ENCODE measurements around the gene KIF26B.

Gene KIF26B

DNA sequence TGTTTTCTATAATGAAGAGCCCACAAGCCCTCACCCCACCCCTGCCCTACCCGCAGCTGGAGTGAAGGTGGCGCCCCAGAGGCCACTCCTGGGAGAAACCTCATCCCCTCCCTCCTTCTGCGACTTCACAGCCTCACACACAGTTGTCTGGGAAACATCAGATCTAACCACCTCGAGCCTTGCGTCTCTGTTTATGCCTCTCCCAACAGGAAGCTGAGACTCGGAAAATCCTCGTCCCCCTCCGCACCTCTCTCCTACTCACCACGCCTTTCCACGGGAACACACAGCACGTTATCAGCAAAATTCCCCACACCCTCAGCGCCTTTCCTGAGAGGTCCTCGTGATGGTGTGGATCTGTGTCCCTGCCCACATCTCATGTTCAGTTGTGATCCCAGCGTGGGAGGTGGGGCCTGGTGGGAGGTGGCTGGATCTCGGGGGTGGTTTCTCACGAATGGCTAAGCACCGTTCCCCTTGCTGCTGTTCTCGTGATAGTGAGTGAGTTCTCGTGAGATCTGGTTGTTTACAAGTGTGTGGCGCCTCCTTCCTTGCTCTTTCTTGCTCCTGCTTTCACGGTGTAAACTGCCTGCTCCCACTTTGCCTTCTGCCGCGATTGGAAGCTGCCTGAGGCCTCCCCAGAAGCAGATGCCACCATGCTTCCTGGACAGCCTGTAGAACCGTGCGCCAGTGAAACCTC is 190.6 kb downstream of the KIF26B start:
- no peaks in the 10 kb centered on the region for H4K20me1 ChIP-seq (ENCODE audit: insufficient read depth, low read length, poor library complexity, severe bottlenecking)
- H3K79me2 ChIP-seq (ENCODE audit: insufficient read depth, low read length), result no peaks in the 10 kb centered on the region
- H3K4me2 ChIP-seq (ENCODE audit: low read depth, low read length, poor library complexity, severe bottlenecking), result no peak overlapping the region
- no peaks in the 10 kb centered on the region for H3K9me2 ChIP-seq (replicated peaks; ENCODE audit: low read depth, low read length)
- no peak overlapping the region for H3K4me3 ChIP-seq (ENCODE audit: low read length, poor library complexity, severe bottlenecking)
- no peaks in the 10 kb centered on the region for H3K9me3 ChIP-seq (ENCODE audit: insufficient read depth, low read depth, low read length)
- no peaks in the 10 kb centered on the region for H3K4me1 ChIP-seq (ENCODE audit: insufficient read depth, low read length, poor library complexity, severe bottlenecking)
- no peak overlapping the region for H2AFZ ChIP-seq (ENCODE audit: low read length)
- TF ChIP-seq EZH2phosphoT487 (IDR thresholded peaks at IDR 0.05; ENCODE audit: borderline replicate concordance), result no peak
- TF ChIP-seq, protein P1, sequence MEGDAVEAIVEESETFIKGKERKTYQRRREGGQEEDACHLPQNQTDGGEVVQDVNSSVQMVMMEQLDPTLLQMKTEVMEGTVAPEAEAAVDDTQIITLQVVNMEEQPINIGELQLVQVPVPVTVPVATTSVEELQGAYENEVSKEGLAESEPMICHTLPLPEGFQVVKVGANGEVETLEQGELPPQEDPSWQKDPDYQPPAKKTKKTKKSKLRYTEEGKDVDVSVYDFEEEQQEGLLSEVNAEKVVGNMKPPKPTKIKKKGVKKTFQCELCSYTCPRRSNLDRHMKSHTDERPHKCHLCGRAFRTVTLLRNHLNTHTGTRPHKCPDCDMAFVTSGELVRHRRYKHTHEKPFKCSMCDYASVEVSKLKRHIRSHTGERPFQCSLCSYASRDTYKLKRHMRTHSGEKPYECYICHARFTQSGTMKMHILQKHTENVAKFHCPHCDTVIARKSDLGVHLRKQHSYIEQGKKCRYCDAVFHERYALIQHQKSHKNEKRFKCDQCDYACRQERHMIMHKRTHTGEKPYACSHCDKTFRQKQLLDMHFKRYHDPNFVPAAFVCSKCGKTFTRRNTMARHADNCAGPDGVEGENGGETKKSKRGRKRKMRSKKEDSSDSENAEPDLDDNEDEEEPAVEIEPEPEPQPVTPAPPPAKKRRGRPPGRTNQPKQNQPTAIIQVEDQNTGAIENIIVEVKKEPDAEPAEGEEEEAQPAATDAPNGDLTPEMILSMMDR (conservative IDR thresholded peaks at IDR 0.05; ENCODE audit: low read length), result peak; percentile 40
- no peak overlapping the region for H3K9ac ChIP-seq (ENCODE audit: low read depth, low read length, poor library complexity, severe bottlenecking)
- no peaks in the 10 kb centered on the region for H3F3A ChIP-seq (ENCODE audit: low read depth)
- H3K27me3 ChIP-seq (ENCODE audit: insufficient read depth, low read length, poor library complexity, severe bottlenecking), result no peaks in the 10 kb centered on the region
- H3K36me3 ChIP-seq (ENCODE audit: insufficient read depth, low read length), result no peaks in the 10 kb centered on the region

- Histone ChIP-seq H3K4me3 (ENCODE audit: low read length, poor library complexity, severe bottlenecking) (no peak overlapping the region), H4K20me1 (ENCODE audit: insufficient read depth, low read length, poor library complexity, severe bottlenecking) (no peaks in the 10 kb centered on the region), H3K79me2 (ENCODE audit: insufficient read depth, low read length) (no peaks in the 10 kb centered on the region), H3K4me1 (ENCODE audit: insufficient read depth, low read length, poor library complexity, severe bottlenecking) (no peaks in the 10 kb centered on the region), H3K4me2 (ENCODE audit: low read depth, low read length, poor library complexity, severe bottlenecking) (no peak overlapping the region), H3K9me2 (replicated peaks; ENCODE audit: low read depth, low read length) (no peaks in the 10 kb centered on the region), H3K27me3 (ENCODE audit: insufficient read depth, low read length, poor library complexity, severe bottlenecking) (no peaks in the 10 kb centered on the region), H3K36me3 (ENCODE audit: insufficient read depth, low read length) (no peaks in the 10 kb centered on the region), H2AFZ (ENCODE audit: low read length) (no peak overlapping the region), H3K9ac (ENCODE audit: low read depth, low read length, poor library complexity, severe bottlenecking) (no peak overlapping the region), H3F3A (ENCODE audit: low read depth) (no peaks in the 10 kb centered on the region), H3K9me3 (ENCODE audit: insufficient read depth, low read depth, low read length) (no peaks in the 10 kb centered on the region)
- TF ChIP-seq, protein P1 (conservative IDR thresholded peaks at IDR 0.05; ENCODE audit: low read length), result no peak
- no peak for TF ChIP-seq EZH2phosphoT487 (IDR thresholded peaks at IDR 0.05; ENCODE audit: borderline replicate concordance)
Measured at GRCh38 chr1:245348626-245349025, 193.8 kb downstream of the KIF26B start.

DNA sequence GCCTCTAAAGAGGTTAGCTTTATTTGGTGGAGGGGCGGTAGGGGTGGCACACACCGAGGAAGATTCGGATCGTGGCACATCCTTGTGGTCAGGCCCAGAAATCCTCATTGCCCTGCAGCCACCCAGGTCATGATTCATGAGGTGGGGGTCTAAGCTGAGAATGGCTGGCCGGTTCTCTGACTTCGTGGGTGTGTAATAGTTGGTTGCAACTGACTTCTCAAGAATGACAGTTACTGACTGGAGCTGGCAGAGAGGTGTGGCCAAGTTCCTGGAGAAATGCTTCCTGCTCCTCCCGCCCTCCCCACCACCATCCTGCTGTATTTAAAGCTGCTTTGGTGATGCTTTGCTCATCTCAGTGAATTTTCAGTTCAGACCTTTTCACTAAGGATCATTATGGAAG is 198.6 kb downstream of the KIF26B start:
- H3K4me3 ChIP-seq (ENCODE audit: low read length, poor library complexity, severe bottlenecking), result no peak overlapping the region
- H4K20me1 ChIP-seq (ENCODE audit: insufficient read depth, low read length, poor library complexity, severe bottlenecking), result no peaks in the 10 kb centered on the region
- H3K4me1 ChIP-seq (ENCODE audit: insufficient read depth, low read length, poor library complexity, severe bottlenecking), result no peaks in the 10 kb centered on the region
- H2AFZ ChIP-seq (ENCODE audit: low read length), result 0 out of 2 replicates have a peak overlapping the region, but pooled peaks have one; percentile 9
- no peak overlapping the region for H3K9ac ChIP-seq (ENCODE audit: low read depth, low read length, poor library complexity, severe bottlenecking)
- H3K4me2 ChIP-seq (ENCODE audit: low read depth, low read length, poor library complexity, severe bottlenecking), result no peak overlapping the region
- no peaks in the 10 kb centered on the region for H3K79me2 ChIP-seq (ENCODE audit: insufficient read depth, low read length)
- H3K27me3 ChIP-seq (ENCODE audit: insufficient read depth, low read length, poor library complexity, severe bottlenecking), result no peaks in the 10 kb centered on the region
- H3K36me3 ChIP-seq (ENCODE audit: insufficient read depth, low read length), result no peaks in the 10 kb centered on the region
- H3F3A ChIP-seq (ENCODE audit: low read depth), result no peaks in the 10 kb centered on the region
- no peak for TF ChIP-seq EZH2phosphoT487 (IDR thresholded peaks at IDR 0.05; ENCODE audit: borderline replicate concordance)
- TF ChIP-seq, protein P1 (conservative IDR thresholded peaks at IDR 0.05; ENCODE audit: low read length), result no peak
- H3K9me2 ChIP-seq (replicated peaks; ENCODE audit: low read depth, low read length), result no peaks in the 10 kb centered on the region
- H3K9me3 ChIP-seq (ENCODE audit: insufficient read depth, low read depth, low read length), result no peaks in the 10 kb centered on the region

All from Loucy (cell line).